Activated CD8-positive, alpha-beta T cell treated with anti-CD3 and anti-CD28 coated beads for 36 hours (primary cell): Measurements from ENCODE around the gene SUSD1. TPM values are rescaled to one million over a fixed set of nuclear protein-coding genes. Genes with fewer than 3 reads are reported as not detected.

Experiments used
- ATAC-seq: fragments of 200-7000 bp; cut with Tn5 transposase; one replicate; pipeline ENCODE4 v1.10.0; 2021; ENCODE audit warnings: mild to moderate bottlenecking, moderate library complexity
- CTCF ChIA-PET: fragments of 350-600 bp; sonication (Branson Sonifier 250); formaldehyde crosslinking; loops from one replicate; lab custom pipeline; 2021; ENCODE audit warnings: antibody characterized with exemption; lab: Charles Lee
- POLR2A ChIA-PET: fragments of 350-600 bp; sonication (Branson Sonifier 250); formaldehyde crosslinking; loops from one replicate; lab custom pipeline; 2021; ENCODE audit warnings: antibody characterized with exemption; lab: Charles Lee
- DNase-seq: peaks from one replicate; pipeline ENCODE4 v3.0.0-alpha.2; 2020
- H3K27ac Mint-ChIP-seq: one replicate; pipeline ENCODE4 v1.8.0; 2021; ENCODE audit warnings: mild to moderate bottlenecking, mixed read lengths
- H3K27me3 Mint-ChIP-seq: one replicate; pipeline ENCODE4 v1.8.0; 2021; ENCODE audit warnings: mixed read lengths
- H3K36me3 Mint-ChIP-seq: one replicate; pipeline ENCODE4 v1.8.0; 2021; ENCODE audit warnings: low read depth, mixed read lengths
- H3K4me1 Mint-ChIP-seq: one replicate; pipeline ENCODE4 v1.8.0; 2021; ENCODE audit warnings: low read depth, mixed read lengths
- H3K4me3 Mint-ChIP-seq: one replicate; pipeline ENCODE4 v1.8.0; 2021; ENCODE audit warnings: mild to moderate bottlenecking, moderate library complexity, mixed read lengths
- H3K9me3 Mint-ChIP-seq: one replicate; pipeline ENCODE4 v1.8.0; 2021; ENCODE audit warnings: mixed read lengths
- CTCF ChIP-seq: fragments of 200-600 bp; IDR thresholded peaks from one replicate; pipeline ENCODE4 v1.8.0; 2022; ENCODE audit warnings: antibody characterized with exemption, mild to moderate bottlenecking
- intact Hi-C: fragments of 100-400 bp; cut with micrococcal nuclease; formaldehyde crosslinking; loops from one replicate; pipeline ENCODE4 v1.10.0; 2022
- total RNA-seq, 2 experiments: library from RNA; stranded (reverse); gene quantifications; one replicate each; pipeline ENCODE4 v1.2.3, GENCODE V29; 2021

The SUSD1 gene
- total RNA-seq, 2 experiments from 2014 or later, result 3.0 to 3.6 TPM

GRCh38 chr9:112184946-112185345 lies 9.8 kb upstream of the SUSD1 start:
- DNase-seq, result no peak
- Mint-ChIP-seq H3K27me3 (no peaks in the 10 kb centered on the region), H3K4me3 (no peak overlapping the region), H3K4me1 (peaks cover 17% of the 10 kb centered on the region), H3K36me3 (no peaks in the 10 kb centered on the region), H3K27ac (no peak overlapping the region), H3K9me3 (peaks cover 9% of the 10 kb centered on the region)
- intact Hi-C loops, result loop anchor here (5.0 kb wide), 1 partner anchor 147 kb away; the partner anchor contains the start of gene PTBP3
- TF ChIP-seq CTCF, result no peak
- ChIA-PET POLR2A (no interaction called here), CTCF (interaction anchor here (2.4 kb wide), 1 partner anchor 19 kb away, joined by 9 read pairs; no protein-coding TSS in a partner anchor)
- ATAC-seq, result no peak

DNA sequence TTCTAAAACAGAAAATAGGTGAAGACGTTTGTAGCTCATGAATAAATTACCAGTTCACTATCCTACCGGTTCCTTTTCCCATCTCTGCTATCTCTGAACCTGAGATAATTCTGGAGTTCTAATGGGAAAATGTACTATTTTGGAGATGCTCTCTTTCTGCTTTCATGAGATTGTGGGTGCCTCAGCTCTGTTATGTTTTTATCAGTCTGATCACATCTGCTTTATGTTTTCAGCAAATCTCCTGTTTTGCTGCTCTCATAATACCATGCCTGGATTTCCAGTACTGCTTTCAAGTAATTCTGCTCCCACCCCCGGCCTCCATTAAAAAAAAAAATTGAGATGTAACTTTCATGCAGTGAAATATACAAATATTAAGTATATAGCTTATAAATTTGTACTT lies 9.1 kb upstream of the SUSD1 start:
- CTCF ChIA-PET, result interaction anchor here (2.4 kb wide), 1 partner anchor 18 kb away, joined by 9 read pairs; no protein-coding TSS in a partner anchor
- DNase-seq, result no peak
- Mint-ChIP-seq H3K4me1 (peaks cover 21% of the 10 kb centered on the region), H3K27ac (no peak overlapping the region), H3K36me3 (no peaks in the 10 kb centered on the region), H3K27me3 (no peaks in the 10 kb centered on the region), H3K9me3 (peaks cover 7% of the 10 kb centered on the region), H3K4me3 (no peak overlapping the region)
- no peak for TF ChIP-seq CTCF
- intact Hi-C loops, result loop anchor here (5.0 kb wide), 1 partner anchor 148 kb away; the partner anchor contains the start of gene PTBP3
- no peak for ATAC-seq
- POLR2A ChIA-PET, result no interaction called here

- no peaks in the 10 kb centered on the region for H3K36me3 Mint-ChIP-seq
- peaks cover 11% of the 10 kb centered on the region for H3K27me3 Mint-ChIP-seq
- H3K4me3 Mint-ChIP-seq, result no peak overlapping the region
- peak; percentile 81 for DNase-seq
- peaks cover 7% of the 10 kb centered on the region for H3K9me3 Mint-ChIP-seq
- peak overlapping the region; percentile 27 for H3K27ac Mint-ChIP-seq
- ChIA-PET CTCF (interaction anchor here (1.4 kb wide), 1 partner anchor 67 kb away, joined by 3 read pairs; no protein-coding TSS in a partner anchor), POLR2A (interaction anchor here (0.6 to 1.3 kb wide), 2 partner anchors 103 to 190 kb away, joined by 3 to 4 read pairs; no protein-coding TSS in a partner anchor)
- no peak for TF ChIP-seq CTCF
- ATAC-seq, result peak; percentile 91
- intact Hi-C loops, result loop anchor here (5.0 kb wide), 1 partner anchor 152 kb away; the partner anchor contains the start of gene PTBP3
- peaks cover 30% of the 10 kb centered on the region for H3K4me1 Mint-ChIP-seq
Measured at GRCh38 chr9:112180387-112180881, 5.3 kb upstream of the SUSD1 start.

- no peak for TF ChIP-seq CTCF
- Mint-ChIP-seq H3K36me3 (no peaks in the 10 kb centered on the region), H3K27ac (no peak overlapping the region), H3K4me3 (no peak overlapping the region), H3K9me3 (peaks cover 7% of the 10 kb centered on the region), H3K4me1 (peaks cover 32% of the 10 kb centered on the region), H3K27me3 (peaks cover 14% of the 10 kb centered on the region)
- CTCF ChIA-PET, result interaction anchor here (1.4 kb wide), 1 partner anchor 67 kb away, joined by 3 read pairs; no protein-coding TSS in a partner anchor
- no peak for ATAC-seq
- intact Hi-C loops, result loop anchor here (5.0 kb wide), 1 partner anchor 152 kb away; the partner anchor contains the start of gene PTBP3
- POLR2A ChIA-PET, result interaction anchor here (0.7 kb wide), 1 partner anchor 10 kb away, joined by 4 read pairs; no protein-coding TSS in a partner anchor
- no peak for DNase-seq
Measured at GRCh38 chr9:112179816-112180215, 4.7 kb upstream of the SUSD1 start.

- DNase-seq, result peak; percentile 13
- no peak for TF ChIP-seq CTCF
- Mint-ChIP-seq H3K36me3 (peaks cover 2% of the 10 kb centered on the region), H3K27ac (no peak overlapping the region), H3K9me3 (no peaks in the 10 kb centered on the region), H3K27me3 (peaks cover 14% of the 10 kb centered on the region), H3K4me1 (peaks cover 50% of the 10 kb centered on the region), H3K4me3 (no peak overlapping the region)
- no peak for ATAC-seq
- CTCF ChIA-PET, result interaction anchor here (0.9 to 1.5 kb wide), 5 partner anchors 12 to 155 kb away, joined by 3 to 4 read pairs (median 4); no protein-coding TSS in a partner anchor
- intact Hi-C loops, result no loop called here
- POLR2A ChIA-PET, result interaction anchor here (0.7 kb wide), 1 partner anchor 147 kb away, joined by 3 read pairs; no protein-coding TSS in a partner anchor
Measured at GRCh38 chr9:112176524-112176923, 1.4 kb upstream of the SUSD1 start.
